A673 (cell line): ENCODE data around the gene PREX1. TPM values are rescaled to one million over a fixed set of nuclear protein-coding genes. Genes with fewer than 3 reads are reported as not detected.

Source experiments
- BruUV-seq: library from RNA; stranded (reverse); fragments of 400-500 nt; replicated peaks from 2 replicates; lab custom pipeline; 2021; lab: Mats Ljungman, UMichigan
- CTCF ChIA-PET: fragments of 300-600 bp; sonication (Branson Sonifier 250); formaldehyde crosslinking; loops from one replicate; lab custom pipeline; 2022; ENCODE audit warnings: antibody characterized with exemption; lab: Charles Lee
- POLR2A ChIA-PET: fragments of 300-600 bp; sonication (Branson Sonifier 250); formaldehyde crosslinking; loops from one replicate; lab custom pipeline; 2022; ENCODE audit warnings: antibody characterized with exemption; ENCODE audit not compliant: low non-redundant PET; lab: Charles Lee
- DNase-seq: peaks from one replicate; pipeline ENCODE4 v3.0.0-alpha.2; 2015; ENCODE audit warnings: low spot score
- H3K27ac ChIP-seq: fragments of 200-600 bp; sonication (generic); 2 replicates; pipeline ENCODE4 v1.5.1; 2016; ENCODE audit warnings: mixed run types, low read depth, mild to moderate bottlenecking, mixed read lengths, antibody characterized with exemption, low read length; ENCODE audit not compliant: poor library complexity, severe bottlenecking
- H3K27me3 ChIP-seq: fragments of 200-600 bp; sonication (generic); replicated peaks from 2 replicates; pipeline ENCODE4 v1.6.1; 2017; ENCODE audit warnings: mixed run types, low read depth, mild to moderate bottlenecking, mixed read lengths, antibody characterized with exemption, low read length; ENCODE audit not compliant: insufficient read depth, poor library complexity
- H3K36me3 ChIP-seq: fragments of 200-600 bp; sonication (generic); 2 replicates; pipeline ENCODE4 v1.6.1; 2016; ENCODE audit warnings: mixed run types, mild to moderate bottlenecking, mixed read lengths, antibody characterized with exemption, low read length; ENCODE audit not compliant: insufficient read depth, poor library complexity, severe bottlenecking
- H3K4me1 ChIP-seq: fragments of 200-600 bp; sonication (generic); 2 replicates; pipeline ENCODE4 v1.6.1; 2017; ENCODE audit warnings: mixed run types, mild to moderate bottlenecking, mixed read lengths, antibody characterized with exemption, low read length; ENCODE audit not compliant: insufficient read depth, poor library complexity, severe bottlenecking
- H3K4me3 ChIP-seq: fragments of 200-600 bp; sonication (generic); 2 replicates; pipeline ENCODE4 v1.5.1; 2016; ENCODE audit warnings: low read depth, mixed run types, mild to moderate bottlenecking, mixed read lengths, low read length; ENCODE audit not compliant: poor library complexity, severe bottlenecking
- H3K9me3 ChIP-seq: fragments of 200-600 bp; sonication (generic); 2 replicates; pipeline ENCODE4 v1.6.1; 2016; ENCODE audit warnings: mixed run types, low read depth, mild to moderate bottlenecking, mixed read lengths, antibody characterized with exemption, low read length; ENCODE audit not compliant: poor library complexity, severe bottlenecking
- EZH2 ChIP-seq: fragments of 200-600 bp; sonication (generic); IDR thresholded peaks from 2 replicates; pipeline ENCODE4 v1.6.1; 2017; ENCODE audit warnings: borderline replicate concordance, low read depth, mild to moderate bottlenecking, mixed read lengths, antibody characterized with exemption, low read length; ENCODE audit not compliant: poor library complexity, severe bottlenecking
- intact Hi-C: fragments of 100-400 bp; cut with micrococcal nuclease; formaldehyde crosslinking; loops from one replicate; pipeline ENCODE4 v1.10.0; 2022; ENCODE audit not compliant: unreplicated experiment
- total RNA-seq: library from RNA; stranded (reverse); gene quantifications from 2 replicates; pipeline ENCODE4 v1.2.3, GENCODE V29; 2021
- TF ChIP-seq, protein P1 (sequence below): fragments of 300-800, 200-600 bp; sonication (generic); conservative IDR thresholded peaks from 2 replicates; pipeline ENCODE4 v1.5.1; 2017; ENCODE audit warnings: low read depth, mild to moderate bottlenecking, antibody characterized with exemption, low read length, moderate library complexity, mixed read lengths

Gene PREX1
- total RNA-seq, 1 experiment from 2014 or later = 145 TPM

DNA sequence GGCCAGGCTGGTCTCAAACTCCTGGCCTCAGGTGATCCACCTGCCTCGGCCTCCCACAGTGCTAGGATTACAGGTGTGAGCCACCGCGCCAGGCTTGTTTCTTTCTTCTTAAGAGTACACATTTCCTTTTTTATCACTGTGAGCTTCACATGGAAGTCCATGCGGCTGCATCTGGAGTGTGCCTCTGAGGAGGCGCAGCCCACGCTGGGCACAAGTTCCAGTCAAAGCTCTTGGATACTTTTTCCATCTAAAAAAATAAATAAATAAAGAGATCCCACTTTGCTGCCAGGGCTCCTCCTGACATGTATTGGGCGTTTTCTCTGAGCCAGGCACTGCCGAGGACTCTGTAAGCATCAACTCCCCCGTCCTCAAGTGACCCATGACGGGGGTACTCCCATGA is 123.0 kb downstream of the PREX1 start:
- intact Hi-C loops = no loop called here
- Histone ChIP-seq H3K36me3 (peaks cover 93% of the 10 kb centered on the region), H3K27me3 (no peaks in the 10 kb centered on the region), H3K9me3 (no peaks in the 10 kb centered on the region), H3K27ac (peak overlapping the region; percentile 66), H3K4me1 (peaks cover 50% of the 10 kb centered on the region), H3K4me3 (no peak overlapping the region)
- ChIA-PET POLR2A (no interaction called here), CTCF (no interaction called here)
- no TSS peak for BruUV-seq
- TF ChIP-seq, protein P1, sequence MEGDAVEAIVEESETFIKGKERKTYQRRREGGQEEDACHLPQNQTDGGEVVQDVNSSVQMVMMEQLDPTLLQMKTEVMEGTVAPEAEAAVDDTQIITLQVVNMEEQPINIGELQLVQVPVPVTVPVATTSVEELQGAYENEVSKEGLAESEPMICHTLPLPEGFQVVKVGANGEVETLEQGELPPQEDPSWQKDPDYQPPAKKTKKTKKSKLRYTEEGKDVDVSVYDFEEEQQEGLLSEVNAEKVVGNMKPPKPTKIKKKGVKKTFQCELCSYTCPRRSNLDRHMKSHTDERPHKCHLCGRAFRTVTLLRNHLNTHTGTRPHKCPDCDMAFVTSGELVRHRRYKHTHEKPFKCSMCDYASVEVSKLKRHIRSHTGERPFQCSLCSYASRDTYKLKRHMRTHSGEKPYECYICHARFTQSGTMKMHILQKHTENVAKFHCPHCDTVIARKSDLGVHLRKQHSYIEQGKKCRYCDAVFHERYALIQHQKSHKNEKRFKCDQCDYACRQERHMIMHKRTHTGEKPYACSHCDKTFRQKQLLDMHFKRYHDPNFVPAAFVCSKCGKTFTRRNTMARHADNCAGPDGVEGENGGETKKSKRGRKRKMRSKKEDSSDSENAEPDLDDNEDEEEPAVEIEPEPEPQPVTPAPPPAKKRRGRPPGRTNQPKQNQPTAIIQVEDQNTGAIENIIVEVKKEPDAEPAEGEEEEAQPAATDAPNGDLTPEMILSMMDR = no peak
- TF ChIP-seq EZH2 = no peak
- no peak for DNase-seq

DNA sequence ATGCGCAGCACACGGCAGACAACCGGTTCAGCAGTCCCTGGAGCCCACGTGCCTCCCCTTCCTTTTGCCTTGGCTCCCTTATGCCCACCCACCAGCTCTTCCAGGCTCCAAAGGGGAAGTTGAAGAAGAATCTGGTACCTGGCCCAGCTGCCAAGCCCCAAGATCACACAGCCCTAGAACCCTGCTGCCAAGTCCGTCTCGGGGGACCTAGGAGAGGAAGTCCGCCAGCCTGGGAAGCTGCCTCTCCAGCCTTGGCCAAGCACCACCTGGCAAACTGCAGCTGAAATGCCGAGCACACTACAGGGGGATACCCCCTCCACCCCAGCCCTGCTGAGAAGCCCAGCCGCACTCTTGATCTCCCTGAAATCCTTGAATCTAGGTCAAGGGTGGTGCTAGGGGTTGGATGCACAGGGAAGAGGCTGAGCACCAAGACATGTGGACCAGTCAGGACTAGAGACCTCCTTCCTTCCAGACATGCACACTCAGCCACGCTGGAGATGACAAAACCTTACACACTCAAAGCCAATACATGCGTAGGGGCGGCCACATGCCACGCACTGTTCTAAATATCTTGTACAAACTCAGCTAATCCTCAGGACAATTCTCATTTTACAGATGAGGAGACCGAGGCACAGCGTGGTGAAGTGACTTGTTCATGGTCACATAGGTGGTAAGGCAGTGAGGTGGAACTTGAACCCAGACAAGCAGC is 124.1 kb downstream of the PREX1 start:
- TF ChIP-seq EZH2 = no peak
- TF ChIP-seq, protein P1 = no peak
- Histone ChIP-seq H3K27me3 (no peaks in the 10 kb centered on the region), H3K9me3 (no peaks in the 10 kb centered on the region), H3K4me1 (peaks cover 47% of the 10 kb centered on the region), H3K36me3 (peaks cover 88% of the 10 kb centered on the region), H3K27ac (peak overlapping the region; percentile 66), H3K4me3 (no peak overlapping the region)
- intact Hi-C loops = no loop called here
- CTCF ChIA-PET = interaction anchor here (0.6 kb wide), 1 partner anchor 271 kb away, joined by 4 read pairs; no protein-coding TSS in a partner anchor
- no TSS peak for BruUV-seq
- POLR2A ChIA-PET = no interaction called here
- DNase-seq = no peak

DNA sequence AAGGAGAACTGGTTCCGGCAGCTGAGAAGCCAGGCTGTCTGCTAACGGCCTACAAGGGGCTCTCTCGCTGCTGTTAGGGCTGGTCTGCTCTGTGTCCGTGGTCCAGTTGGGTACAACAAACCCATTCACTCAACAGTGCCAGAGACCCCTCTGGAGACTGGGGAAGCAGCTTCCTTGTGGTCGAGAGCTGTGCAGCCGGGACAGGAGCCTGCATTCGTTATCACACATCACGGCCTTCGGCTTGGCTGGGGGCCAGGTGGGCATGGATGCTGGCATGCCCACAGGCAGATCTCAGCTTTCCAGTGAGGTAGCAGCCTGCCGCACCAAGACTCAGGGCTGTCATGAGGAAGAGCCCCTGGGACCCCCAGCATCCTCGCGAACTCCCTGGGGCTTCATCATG is 124.7 kb downstream of the PREX1 start:
- peak overlapping the region; percentile 66 for H3K27ac ChIP-seq
- no peak for TF ChIP-seq EZH2
- TF ChIP-seq, protein P1 = no peak
- no peak overlapping the region for H3K4me3 ChIP-seq
- H3K9me3 ChIP-seq = no peaks in the 10 kb centered on the region
- no peak for DNase-seq
- no peaks in the 10 kb centered on the region for H3K27me3 ChIP-seq
- intact Hi-C loops = no loop called here
- POLR2A ChIA-PET = no interaction called here
- peaks cover 85% of the 10 kb centered on the region for H3K36me3 ChIP-seq
- H3K4me1 ChIP-seq = peaks cover 53% of the 10 kb centered on the region
- BruUV-seq = no TSS peak
- CTCF ChIA-PET = interaction anchor here (0.6 kb wide), 1 partner anchor 272 kb away, joined by 4 read pairs; no protein-coding TSS in a partner anchor
